Posterior cingulate gyrus (tissue), 11 donors: Measurements from ENCODE around the gene TSC22D4.
"Not testable (repeated sequence)": the region's sequence is repeated elsewhere in the genome, so short reads cannot be mapped to it uniquely, and the experiment has no call there.

Source experiments
- DNase-seq, 10 donors: peaks; one replicate each; pipeline versions ENCODE4 v3.0.0 to v3.0.0-alpha.2; 2020 to 2021; ENCODE audit warnings: mixed read lengths in 3 of 10
- intact Hi-C: fragments of 100-400 bp; cut with DNase I; formaldehyde crosslinking; loops from one replicate; pipeline ENCODE4 v1.15.1; 2023

Gene TSC22D4

GRCh38 chr7:100478958-100479660 is at the start of gene TSC22D4:
TSS of gene TSC22D4 (minus strand) at chr7:100479214. CDS start at chr7:100478038, 1,176 bp downstream.
- DNase-seq: peak; percentile 93 to 100 (median 96)
- intact Hi-C loops: loop anchor here (1.0 to 10.0 kb wide), 2 partner anchors 10 to 196 kb away; partner anchors contain the start of gene GNB2

DNA sequence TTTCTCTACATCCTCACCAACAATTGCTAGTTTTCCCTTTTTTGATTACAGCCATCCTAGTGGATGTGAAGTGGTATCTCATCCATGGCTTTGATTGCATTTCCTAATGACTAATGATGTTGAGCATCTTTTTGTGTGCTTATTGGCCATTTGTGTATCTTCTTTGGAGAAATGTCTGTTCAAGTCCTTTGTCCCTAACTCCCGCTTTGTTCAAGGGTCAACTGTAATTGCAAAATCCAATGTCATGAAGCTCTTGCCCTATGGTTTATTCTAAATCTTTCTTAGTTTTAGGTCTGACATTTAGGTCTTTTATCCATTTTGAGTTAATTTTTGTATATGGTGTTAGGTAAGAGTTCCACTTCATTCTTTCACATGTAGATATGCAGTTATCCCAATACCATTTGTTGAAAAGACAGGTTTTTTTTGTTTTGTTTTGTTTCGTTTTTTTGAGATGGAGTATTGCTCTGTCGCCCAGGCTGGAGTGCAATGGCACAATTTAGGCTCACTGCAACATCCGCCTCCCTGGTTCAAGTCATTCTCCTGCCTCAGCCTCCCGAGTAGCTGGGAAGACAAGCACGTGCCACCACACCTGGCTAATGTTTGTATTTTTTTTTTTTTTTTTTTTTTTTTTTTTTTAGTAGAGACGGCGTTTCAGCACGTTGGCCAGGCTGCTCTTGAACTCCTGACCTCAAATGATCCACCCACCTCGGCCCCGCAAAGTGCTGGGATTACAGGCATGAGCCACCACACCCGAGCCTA is 49.3 kb upstream of the TSC22D4 start:
- intact Hi-C loops: not testable (repeated sequence)
- peak in 1 of 10 donors; percentile 15 for DNase-seq

DNA sequence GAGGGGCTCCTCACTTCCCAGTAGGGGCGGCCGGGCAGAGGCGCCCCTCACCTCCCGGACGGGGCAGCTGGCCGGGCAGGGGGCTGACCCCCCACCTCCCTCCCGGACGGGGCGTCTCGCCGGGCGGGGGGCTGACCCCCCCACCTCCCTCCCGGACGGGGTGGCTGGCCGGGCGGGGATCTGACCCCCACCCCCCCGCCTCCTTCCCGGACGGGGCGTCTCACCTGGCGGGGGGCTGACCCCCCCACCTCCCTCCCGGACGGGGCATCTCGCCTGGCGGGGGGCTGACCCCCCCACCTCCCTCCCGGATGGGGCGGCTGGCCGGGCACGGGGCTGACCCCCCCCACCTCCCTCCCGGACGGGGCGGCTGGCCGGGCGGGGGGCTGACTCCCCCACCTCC is 44.2 kb upstream of the TSC22D4 start:
- intact Hi-C loops: not testable (repeated sequence)
- DNase-seq: peak in 1 of 10 donors; percentile 7

DNA sequence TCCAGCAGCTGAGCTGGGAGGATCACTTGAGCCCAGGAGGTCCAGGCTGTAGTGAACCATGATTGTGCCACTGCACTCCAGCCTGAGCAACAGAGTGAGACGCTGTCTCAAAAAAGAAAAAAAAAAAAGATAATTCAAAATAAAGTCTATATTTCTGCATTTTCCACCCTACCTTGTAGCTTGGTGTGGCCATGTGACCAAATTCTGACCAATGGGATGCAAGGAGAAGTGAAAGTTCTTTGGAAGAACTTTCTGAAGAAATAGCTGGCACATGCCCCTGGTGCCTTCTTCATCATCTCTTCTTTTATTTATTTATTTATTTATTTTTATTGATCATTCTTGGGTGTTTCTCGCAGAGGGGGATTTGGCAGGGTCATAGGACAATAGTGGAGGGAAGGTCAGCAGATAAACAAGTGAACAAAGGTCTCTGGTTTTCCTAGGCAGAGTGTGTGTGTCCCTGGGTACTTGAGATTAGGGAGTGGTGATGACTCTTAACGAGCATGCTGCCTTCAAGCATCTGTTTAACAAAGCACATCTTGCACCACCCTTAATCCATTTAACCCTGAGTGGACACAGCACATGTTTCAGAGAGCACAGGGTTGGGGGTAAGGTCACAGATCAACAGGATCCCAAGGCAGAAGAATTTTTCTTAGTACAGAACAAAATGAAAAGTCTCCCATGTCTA is 43.0 kb upstream of the TSC22D4 start:
- peak in 1 of 10 donors; percentile 7 for DNase-seq
- intact Hi-C loops: not testable (repeated sequence)

- no peak for DNase-seq
- intact Hi-C loops: no loop called here
Measured at GRCh38 chr7:100521076-100521475, 42.1 kb upstream of the TSC22D4 start.

- no peak for DNase-seq
- intact Hi-C loops: no loop called here
Measured at GRCh38 chr7:100520138-100520537, 41.1 kb upstream of the TSC22D4 start.

DNA sequence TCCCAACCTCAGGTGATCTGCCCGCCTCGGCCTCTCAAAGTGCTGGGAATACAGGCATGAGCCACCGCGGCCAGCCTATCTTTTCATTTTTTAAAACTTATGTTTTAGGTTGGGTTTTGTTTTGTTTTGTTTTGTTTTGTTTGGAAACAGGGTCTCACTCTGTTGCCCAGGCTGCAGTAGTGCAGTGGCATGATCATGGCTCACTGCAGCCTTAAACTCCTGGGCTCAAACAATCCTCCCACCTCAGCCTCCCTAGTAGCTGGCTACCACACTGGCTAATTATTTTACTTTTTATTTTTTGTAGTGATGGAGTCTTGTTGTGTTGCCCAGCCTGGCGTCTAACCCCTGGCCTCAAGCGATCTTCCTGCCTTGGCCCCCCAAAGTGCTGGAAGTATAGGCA is 40.6 kb upstream of the TSC22D4 start:
- intact Hi-C loops: no loop called here
- peak in 1 of 10 donors; percentile 32 for DNase-seq

DNA sequence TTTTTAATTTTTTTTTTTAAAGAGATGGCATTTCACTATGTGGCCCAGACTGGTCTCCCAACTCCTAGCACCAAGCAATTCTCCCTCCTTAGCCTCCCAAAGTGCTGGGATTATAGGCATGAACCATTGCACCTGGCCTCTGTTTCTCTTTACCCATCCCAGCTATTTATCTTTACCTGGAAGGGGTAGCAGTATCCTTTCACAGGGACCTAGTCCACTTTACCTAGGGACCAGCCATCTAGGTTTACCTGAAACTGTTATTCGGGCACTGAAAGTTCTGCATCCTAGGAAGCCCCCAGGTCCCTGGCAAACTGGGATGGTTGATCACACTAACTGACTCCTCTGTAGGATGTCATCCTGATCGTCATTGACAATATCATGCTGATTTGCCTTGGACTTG is 38.3 kb upstream of the TSC22D4 start:
- intact Hi-C loops: no loop called here
- no peak for DNase-seq

DNA sequence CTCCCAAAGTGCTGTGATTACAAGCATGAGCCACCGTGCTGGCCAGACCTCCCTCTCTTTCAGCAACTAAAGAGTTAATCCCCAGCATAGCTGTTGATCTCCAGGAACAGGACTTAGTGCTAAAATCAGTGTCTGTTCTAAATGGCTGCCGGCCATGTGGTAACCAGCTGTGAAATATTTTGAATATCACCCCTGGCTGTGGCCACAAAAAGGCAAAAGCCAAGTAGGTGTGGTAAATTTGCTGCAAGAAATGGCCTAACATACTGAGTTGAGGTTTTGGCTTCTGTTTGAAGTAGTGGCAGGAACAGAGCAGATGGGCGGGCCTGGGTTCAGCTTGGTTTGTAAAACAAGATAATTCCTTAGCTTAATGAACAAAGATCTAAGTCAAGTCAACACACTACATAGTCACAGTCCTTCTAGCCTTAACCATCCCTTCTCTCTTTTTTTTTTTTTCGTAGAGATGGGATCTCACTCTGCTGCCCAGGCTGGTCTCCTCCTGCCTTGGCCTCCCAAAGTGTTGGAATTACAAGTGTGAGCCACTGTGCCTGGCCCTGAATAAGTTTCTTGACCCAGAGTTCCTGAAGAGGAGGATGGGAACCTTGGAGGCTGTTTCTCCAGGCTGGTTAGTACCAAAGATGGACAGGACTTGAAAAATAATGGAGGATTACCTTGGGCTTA is 37.3 kb upstream of the TSC22D4 start:
- intact Hi-C loops: no loop called here
- DNase-seq: peak in 1 of 10 donors; percentile 31

DNA sequence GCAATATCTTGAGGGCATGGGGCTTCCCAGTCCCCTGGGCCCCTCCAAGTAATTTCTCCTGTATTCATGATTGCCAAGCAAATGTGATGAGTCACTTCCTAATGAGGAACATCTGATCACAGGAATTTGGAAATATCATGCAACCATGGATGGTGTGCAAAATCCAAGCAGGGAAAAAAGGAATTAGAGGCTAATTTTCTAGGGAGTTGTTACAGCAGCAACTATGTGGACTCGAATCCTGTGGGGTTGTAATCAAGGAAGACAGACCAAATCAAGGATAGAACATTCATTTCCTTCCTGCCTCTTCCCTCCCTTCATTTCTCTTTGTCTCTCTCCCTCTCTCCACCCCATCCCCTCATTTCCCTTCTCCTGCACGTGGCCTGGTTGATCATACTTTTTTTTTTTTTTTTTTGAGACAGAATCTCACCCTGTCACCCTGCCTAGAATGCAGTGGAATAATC is 36.1 kb upstream of the TSC22D4 start:
- no peak for DNase-seq
- intact Hi-C loops: no loop called here

DNA sequence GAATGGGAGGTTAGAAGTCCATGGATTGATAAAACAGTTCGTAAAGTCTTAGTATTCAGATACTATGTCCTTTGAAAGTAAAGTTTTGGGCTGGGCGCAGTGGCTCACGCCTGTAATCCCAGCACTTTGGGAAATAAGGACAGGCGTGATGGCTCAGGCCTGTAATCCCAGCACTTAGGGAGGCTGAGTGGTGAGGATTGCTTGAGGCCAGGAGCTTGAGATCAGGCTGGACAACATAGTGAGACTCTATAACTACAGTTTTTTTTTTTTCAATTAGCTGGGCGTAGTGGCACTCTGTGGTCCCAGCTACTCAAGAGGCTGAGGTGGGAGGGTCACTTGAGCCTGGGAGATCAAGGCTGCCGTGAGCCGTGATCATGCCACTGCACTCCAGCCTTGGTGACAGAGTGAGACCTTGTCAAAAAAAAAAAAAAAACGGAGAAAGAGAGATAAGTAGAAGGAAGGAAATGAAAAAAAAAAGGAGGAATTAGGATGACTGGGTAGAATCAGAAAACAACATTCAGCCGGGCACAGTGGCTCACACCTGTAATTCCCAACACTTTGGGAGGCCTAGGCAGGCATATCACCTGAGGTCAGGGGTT is 34.3 kb upstream of the TSC22D4 start:
- intact Hi-C loops: no loop called here
- no peak for DNase-seq

- DNase-seq: peak in 1 of 10 donors; percentile 40
- intact Hi-C loops: no loop called here
Measured at GRCh38 chr7:100510437-100511239, 31.6 kb upstream of the TSC22D4 start.

DNA sequence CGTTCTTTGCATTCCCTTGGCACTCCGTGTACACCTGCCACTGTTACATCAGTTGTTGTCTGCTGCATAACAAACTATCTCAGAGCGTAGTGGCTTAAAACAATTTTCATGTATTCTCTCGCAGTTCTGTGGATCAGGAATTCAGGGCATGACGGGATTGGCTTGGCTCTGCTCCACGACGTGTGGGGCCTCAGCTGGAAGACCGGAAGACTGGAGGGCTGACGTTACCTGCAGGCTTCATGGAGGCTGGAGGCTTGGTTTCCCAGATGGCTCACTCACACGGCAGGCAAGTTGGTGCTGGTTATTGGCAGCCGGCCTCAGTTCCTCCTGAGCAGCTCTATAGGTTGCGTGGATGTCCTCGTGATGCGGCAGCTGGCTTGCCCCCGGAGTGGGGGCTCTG is 30.2 kb upstream of the TSC22D4 start:
- intact Hi-C loops: no loop called here

DNA sequence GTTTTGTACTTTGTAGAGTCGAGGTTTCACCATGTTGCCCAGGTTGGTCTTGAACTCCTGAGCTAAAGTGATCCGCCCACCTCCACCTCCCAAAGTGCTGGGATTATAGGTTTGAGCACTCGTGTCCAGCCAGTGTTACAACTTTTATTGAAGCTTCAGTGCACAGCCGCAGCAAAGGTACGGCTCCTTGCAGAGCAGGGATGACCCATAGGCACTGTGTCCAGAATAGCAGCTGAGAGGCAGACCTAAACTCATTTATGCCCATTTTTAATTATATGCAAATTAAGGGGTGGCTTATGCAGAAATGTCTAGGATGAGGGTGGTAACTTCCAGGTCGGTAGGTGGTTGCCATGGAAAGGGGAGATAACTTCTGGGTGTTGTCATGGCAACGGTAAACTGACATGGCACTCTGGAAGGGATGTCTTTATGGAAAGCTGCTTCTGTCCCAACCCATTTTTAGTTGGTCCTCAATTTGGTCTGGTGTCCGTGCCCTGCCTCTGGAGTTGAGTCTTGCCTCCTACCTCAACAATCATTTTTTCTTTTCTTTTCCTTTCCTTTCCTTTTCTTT is 27.4 kb upstream of the TSC22D4 start:
- DNase-seq: peak in 1 of 10 donors; percentile 40
- intact Hi-C loops: no loop called here

More for the DNA sequence above, 30.2 kb upstream of the TSC22D4 start:
- peak in 7 of 10 donors; percentile 40 to 94 (median 75) for DNase-seq

DNA sequence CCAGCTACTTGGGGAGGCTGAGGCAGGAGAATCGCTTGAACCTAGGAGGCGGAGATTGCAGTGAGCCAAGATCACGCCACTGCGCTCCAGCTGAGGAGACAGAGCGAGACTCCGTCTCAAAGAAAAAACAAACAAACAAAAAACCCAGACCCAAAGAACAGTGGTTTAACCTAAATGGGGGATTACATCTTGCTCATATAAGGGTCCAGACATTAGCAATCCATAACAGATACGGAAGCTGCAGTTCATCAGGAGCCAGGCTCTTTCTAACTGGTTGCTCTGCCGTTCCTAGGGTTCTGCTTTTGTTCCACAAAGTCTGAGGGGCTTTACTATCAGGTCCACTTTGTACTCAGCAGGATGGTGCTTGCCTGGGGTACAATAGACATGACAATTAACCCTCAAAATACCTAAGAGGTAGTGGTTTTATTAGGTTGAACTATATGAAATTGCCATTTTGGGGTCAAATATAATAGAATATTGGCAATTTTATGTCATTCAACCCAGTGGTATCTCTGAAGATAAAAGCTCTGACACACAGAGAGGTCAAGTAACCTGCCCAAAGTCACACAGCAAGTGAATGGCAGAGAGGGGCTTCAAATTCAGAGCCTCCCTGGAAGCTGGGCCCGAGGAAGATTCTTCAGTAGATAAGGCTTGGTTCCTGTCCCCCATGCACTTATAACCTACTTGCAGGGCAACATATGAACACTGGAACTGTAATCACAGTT is 26.0 kb upstream of the TSC22D4 start:
- no peak for DNase-seq
- intact Hi-C loops: no loop called here

- DNase-seq, intact Hi-C loops: not testable (repeated sequence)
Measured at GRCh38 chr7:100504031-100504430, 25.0 kb upstream of the TSC22D4 start.

DNA sequence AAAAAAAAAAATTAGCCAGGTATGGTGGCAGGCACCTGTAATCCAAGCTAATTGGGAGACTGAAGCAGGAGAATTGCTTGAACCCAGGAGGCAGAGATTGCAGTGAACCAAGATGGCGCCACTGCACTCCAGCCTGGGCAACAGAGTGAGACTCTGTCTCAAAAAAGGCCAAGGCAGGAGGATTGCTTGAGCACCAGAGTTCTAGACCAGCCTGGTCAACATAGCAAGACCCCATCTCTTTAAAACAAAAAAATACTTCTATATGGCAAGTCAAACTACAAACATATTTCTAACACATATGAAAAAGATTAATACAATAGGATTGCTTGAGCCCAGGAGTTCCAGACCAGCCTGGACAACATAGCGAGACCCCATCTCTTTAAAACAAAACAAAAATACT is 21.7 kb upstream of the TSC22D4 start:
- DNase-seq, intact Hi-C loops: not testable (repeated sequence)

GRCh38 chr7:100496509-100496908 is 17.5 kb upstream of the TSC22D4 start:
- peak in 1 of 10 donors; percentile 24 for DNase-seq

More at GRCh38 chr7:100496509-100496908, 17.5 kb upstream of the TSC22D4 start:
- intact Hi-C loops: no loop called here
